Measurements from ENCODE around the gene LIN54. TPM values are rescaled to one million over a fixed set of nuclear protein-coding genes. Genes with fewer than 3 reads are reported as not detected.

The LIN54 gene
- total RNA-seq, 4 donors from 2014 or later = 4.8 to 18.2 (median 9.2) TPM

GRCh38 chr4:82939414-82939813 is 71.2 kb downstream of the LIN54 start:
- intact Hi-C loops (cut with DNase I; ENCODE audit: low total_unique reads) = no loop called here
- H3K4me1 ChIP-seq = no peaks in the 10 kb centered on the region
- DNase-seq = no peak
- 94 to 100% methylated on average over 2 of the region's 2 CpGs for WGBS, 2 donors (ENCODE audit: low coverage in 1 of 2)
- no peaks in the 10 kb centered on the region for H3K9me3 ChIP-seq
- H3K4me3 ChIP-seq = no peak overlapping the region
- no peaks in the 10 kb centered on the region for H3K27me3 ChIP-seq
- H3K36me3 ChIP-seq = peaks cover 0 to 35% (median 2%) of the 10 kb centered on the region in 4 donors
- no peak for TF ChIP-seq POLR2A (IDR thresholded peaks at IDR 0.05)
- no peak for TF ChIP-seq EP300 (IDR thresholded peaks at IDR 0.05; ENCODE audit: low read depth)
- TF ChIP-seq, protein P1, sequence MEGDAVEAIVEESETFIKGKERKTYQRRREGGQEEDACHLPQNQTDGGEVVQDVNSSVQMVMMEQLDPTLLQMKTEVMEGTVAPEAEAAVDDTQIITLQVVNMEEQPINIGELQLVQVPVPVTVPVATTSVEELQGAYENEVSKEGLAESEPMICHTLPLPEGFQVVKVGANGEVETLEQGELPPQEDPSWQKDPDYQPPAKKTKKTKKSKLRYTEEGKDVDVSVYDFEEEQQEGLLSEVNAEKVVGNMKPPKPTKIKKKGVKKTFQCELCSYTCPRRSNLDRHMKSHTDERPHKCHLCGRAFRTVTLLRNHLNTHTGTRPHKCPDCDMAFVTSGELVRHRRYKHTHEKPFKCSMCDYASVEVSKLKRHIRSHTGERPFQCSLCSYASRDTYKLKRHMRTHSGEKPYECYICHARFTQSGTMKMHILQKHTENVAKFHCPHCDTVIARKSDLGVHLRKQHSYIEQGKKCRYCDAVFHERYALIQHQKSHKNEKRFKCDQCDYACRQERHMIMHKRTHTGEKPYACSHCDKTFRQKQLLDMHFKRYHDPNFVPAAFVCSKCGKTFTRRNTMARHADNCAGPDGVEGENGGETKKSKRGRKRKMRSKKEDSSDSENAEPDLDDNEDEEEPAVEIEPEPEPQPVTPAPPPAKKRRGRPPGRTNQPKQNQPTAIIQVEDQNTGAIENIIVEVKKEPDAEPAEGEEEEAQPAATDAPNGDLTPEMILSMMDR (IDR thresholded peaks at IDR 0.05) = no peak
- no peak for TF ChIP-seq POLR2AphosphoS5 (IDR thresholded peaks at IDR 0.05)
- H3K27ac ChIP-seq = no peak overlapping the region
- in situ Hi-C loops (cut with MboI; ENCODE audit: low pct_ligation_motif_present in 1 of 4, low pct_unique_long_range_greater_than_20kb in 1 of 4, low sequenced_read_pairs in 3 of 4) = no loop called here

GRCh38 chr4:82934441-82934840 is 76.2 kb downstream of the LIN54 start:
- TF ChIP-seq, protein P1 (IDR thresholded peaks at IDR 0.05) = no peak
- TF ChIP-seq POLR2A (IDR thresholded peaks at IDR 0.05) = no peak
- TF ChIP-seq EP300 (IDR thresholded peaks at IDR 0.05; ENCODE audit: low read depth) = no peak
- TF ChIP-seq POLR2AphosphoS5 (IDR thresholded peaks at IDR 0.05) = no peak
- intact Hi-C loops (cut with DNase I; ENCODE audit: low total_unique reads) = no loop called here
- in situ Hi-C loops (cut with MboI; ENCODE audit: low pct_ligation_motif_present in 1 of 4, low pct_unique_long_range_greater_than_20kb in 1 of 4, low sequenced_read_pairs in 3 of 4) = no loop called here
- DNase-seq = no peak
- H3K27ac ChIP-seq = no peak overlapping the region
- no peaks in the 10 kb centered on the region for H3K9me3 ChIP-seq
- no peaks in the 10 kb centered on the region for H3K27me3 ChIP-seq
- H3K4me1 ChIP-seq = no peaks in the 10 kb centered on the region
- H3K36me3 ChIP-seq = peaks cover 0 to 40% (median 2%) of the 10 kb centered on the region in 4 donors
- no peak overlapping the region for H3K4me3 ChIP-seq

DNA sequence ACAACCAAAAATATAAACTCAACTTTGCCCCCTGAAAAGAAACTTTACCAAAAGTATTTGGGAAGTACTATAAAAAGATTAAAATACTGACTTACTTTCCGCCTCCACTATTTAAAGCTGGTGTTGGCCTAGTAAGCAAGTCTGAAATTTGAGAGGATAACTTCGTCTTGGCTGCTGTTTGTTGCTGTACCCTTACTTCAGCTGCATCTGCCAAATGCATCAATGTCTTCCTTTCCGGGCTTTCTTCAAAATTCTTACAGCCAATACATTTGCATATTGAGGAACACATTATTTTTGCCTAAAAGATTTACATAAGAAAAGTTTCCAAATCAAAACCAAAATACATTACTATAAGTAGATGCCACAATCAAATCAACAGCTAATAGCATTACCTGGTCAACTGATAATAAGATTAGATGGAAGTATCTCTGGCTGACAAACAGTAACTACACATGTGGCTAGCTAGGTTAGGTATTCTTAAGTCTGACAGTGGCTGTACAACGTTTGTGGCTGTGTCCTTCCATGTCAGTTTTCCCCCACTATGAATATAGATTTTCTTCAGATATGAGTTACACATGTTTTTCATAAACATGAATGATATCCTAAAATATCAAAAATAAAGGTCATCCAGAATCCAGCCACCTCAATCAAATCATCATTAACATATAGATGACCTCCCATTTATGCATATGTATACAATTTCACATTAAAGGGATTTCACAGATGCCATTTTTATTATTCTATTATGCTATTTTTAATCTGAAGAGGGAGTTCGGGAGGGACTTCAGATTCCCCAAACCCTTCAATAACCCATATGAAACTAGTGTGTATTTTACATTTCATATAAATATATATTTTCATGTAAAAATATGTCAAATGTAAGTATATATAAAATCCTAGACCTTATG is 79.5 kb downstream of the LIN54 start:
- Histone ChIP-seq H3K4me1 (no peaks in the 10 kb centered on the region), H3K4me3 (no peak overlapping the region), H3K9me3 (no peaks in the 10 kb centered on the region), H3K27me3 (no peaks in the 10 kb centered on the region), H3K27ac (no peak overlapping the region), H3K36me3 (peaks cover 0 to 21% (median 0%) of the 10 kb centered on the region in 4 donors)
- intact Hi-C loops (cut with DNase I; ENCODE audit: low total_unique reads) (no loop called here), in situ Hi-C loops (cut with MboI; ENCODE audit: low pct_ligation_motif_present in 1 of 4, low pct_unique_long_range_greater_than_20kb in 1 of 4, low sequenced_read_pairs in 3 of 4) (no loop called here)
- DNase-seq = no peak
- no peak for TF ChIP-seq POLR2A (IDR thresholded peaks at IDR 0.05)
- no peak for TF ChIP-seq POLR2AphosphoS5 (IDR thresholded peaks at IDR 0.05)
- TF ChIP-seq, protein P1 (IDR thresholded peaks at IDR 0.05) = no peak
- no peak for TF ChIP-seq EP300 (IDR thresholded peaks at IDR 0.05; ENCODE audit: low read depth)
- 81 to 85% methylated on average over 5 of the region's 5 CpGs for WGBS, 2 donors (ENCODE audit: low coverage in 1 of 2)

DNA sequence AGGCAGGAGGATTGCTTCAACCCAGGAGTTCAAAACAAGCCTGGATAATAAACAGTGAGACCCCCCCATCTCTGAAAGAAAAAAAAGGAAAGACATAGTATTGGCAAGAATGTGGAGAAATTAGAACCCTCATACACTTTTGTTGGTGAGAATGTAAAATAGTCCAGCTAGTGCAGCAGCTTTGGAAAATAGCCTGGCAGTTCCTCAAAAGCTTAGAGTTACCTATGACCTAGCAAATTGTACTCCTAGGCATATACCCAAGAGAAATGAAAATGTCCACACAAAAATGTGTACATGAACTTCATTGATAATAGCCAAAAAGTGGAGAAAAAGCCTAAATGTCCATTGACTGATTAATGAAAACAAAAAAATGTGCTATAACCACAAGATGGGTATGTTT is 88.8 kb downstream of the LIN54 start:
- DNase-seq = no peak
- no peak for TF ChIP-seq POLR2AphosphoS5 (IDR thresholded peaks at IDR 0.05)
- no peak for TF ChIP-seq POLR2A (IDR thresholded peaks at IDR 0.05)
- TF ChIP-seq EP300 (IDR thresholded peaks at IDR 0.05; ENCODE audit: low read depth) = no peak
- TF ChIP-seq, protein P1 (IDR thresholded peaks at IDR 0.05) = no peak
- no peaks in the 10 kb centered on the region for H3K4me1 ChIP-seq
- H3K36me3 ChIP-seq = peaks cover 0 to 7% (median 1%) of the 10 kb centered on the region in 4 donors
- H3K4me3 ChIP-seq = no peak overlapping the region
- H3K9me3 ChIP-seq = no peaks in the 10 kb centered on the region
- no peak overlapping the region for H3K27ac ChIP-seq
- in situ Hi-C loops (cut with MboI; ENCODE audit: low pct_ligation_motif_present in 1 of 4, low pct_unique_long_range_greater_than_20kb in 1 of 4, low sequenced_read_pairs in 3 of 4) (loop anchor here in 1 of 4 donors (25.0 kb wide), 1 partner anchor 341 kb away; no protein-coding TSS in a partner anchor), intact Hi-C loops (cut with DNase I; ENCODE audit: low total_unique reads) (no loop called here)
- no peaks in the 10 kb centered on the region for H3K27me3 ChIP-seq
